Measurements from ENCODE around the gene TRAPPC6A. TPM values are rescaled to one million over a fixed set of nuclear protein-coding genes. Genes with fewer than 3 reads are reported as not detected.

Gene TRAPPC6A
- total RNA-seq, 1 experiment from 2014 or later: 59.9 TPM

GRCh38 chr19:45179072-45179891 lies 1.2 kb upstream of the TRAPPC6A start:
- no peaks in the 10 kb centered on the region for H3K27me3 ChIP-seq (ENCODE audit: insufficient read depth, low read length)
- H3T11ph ChIP-seq (ENCODE audit: low read length): no peak overlapping the region
- DNase-seq: no peak
- H3K9ac ChIP-seq (ENCODE audit: extremely low read depth, insufficient read length, low read length): peak overlapping the region; percentile 26
- no peak overlapping the region for H3K23ac ChIP-seq (ENCODE audit: insufficient read length, low read depth, low read length)
- no peak overlapping the region for H3K27ac ChIP-seq (ENCODE audit: insufficient read length, low read depth, low read length)
- Mint-ChIP-seq H3K9me3 (no peaks in the 10 kb centered on the region), H3K27ac (peak overlapping the region in 2 of 3 experiments; percentile 82 to 89; a peak in 2 of 7 replicates), H3K27me3 (ENCODE audit: low read depth) (peaks cover 3% of the 10 kb centered on the region), H3K4me3 (peak overlapping the region; percentile 91 to 93), H3K4me1 (peaks cover 0 to 10% of the 10 kb centered on the region in 2 experiments; a peak in 3 of 4 replicates), H3K36me3 (ENCODE audit: insufficient read depth in 1 of 3, low read depth in 3 of 3) (peaks cover 0 to 4% (median 2%) of the 10 kb centered on the region in 3 experiments; a peak in 2 of 7 replicates)
- H2BK5ac ChIP-seq (ENCODE audit: insufficient read length, low read length): no peak overlapping the region
- H4K5ac ChIP-seq (ENCODE audit: insufficient read length, low read depth, low read length): no peak overlapping the region
- H3K56ac ChIP-seq (ENCODE audit: insufficient read length, low read depth, low read length): no peak overlapping the region
- no peaks in the 10 kb centered on the region for H4K20me1 ChIP-seq (ENCODE audit: control insufficient read depth, insufficient read depth, insufficient read length)
- no peaks in the 10 kb centered on the region for H3K79me1 ChIP-seq (ENCODE audit: insufficient read depth, low read depth, low read length, poor library complexity, severe bottlenecking)
- H2BK15ac ChIP-seq (ENCODE audit: low read depth, low read length): no peak overlapping the region
- H4K91ac ChIP-seq (ENCODE audit: insufficient read length, low read depth, low read length): no peak overlapping the region
- H3K4me1 ChIP-seq (ENCODE audit: insufficient read depth, low read length): no peaks in the 10 kb centered on the region
- H3K4me2 ChIP-seq (ENCODE audit: insufficient read depth, insufficient read length, low read length): peak overlapping the region; percentile 79
- no peaks in the 10 kb centered on the region for H3K9me3 ChIP-seq (ENCODE audit: control insufficient read depth, low read depth, low read length)
- no peak overlapping the region for H2AK5ac ChIP-seq (ENCODE audit: insufficient read length, low read length)
- no peak overlapping the region for H2BK12ac ChIP-seq (ENCODE audit: insufficient read length, low read depth, low read length)
- H3K79me2 ChIP-seq (ENCODE audit: insufficient read depth, low read length): no peaks in the 10 kb centered on the region
- no peak overlapping the region for H4K8ac ChIP-seq (replicated peaks; ENCODE audit: insufficient read length, low read depth, low read length)
- H2BK20ac ChIP-seq (ENCODE audit: low read depth, low read length, poor library complexity, severe bottlenecking): no peak overlapping the region
- no peak overlapping the region for H3K4ac ChIP-seq (ENCODE audit: low read depth, low read length)
- no peak overlapping the region for H2BK120ac ChIP-seq (ENCODE audit: low read depth, low read length, poor library complexity, severe bottlenecking)
- no peak overlapping the region for H3K14ac ChIP-seq (ENCODE audit: insufficient read depth, low read length)
- no CpG with 5 or more reads among the region's 97 CpGs for WGBS (ENCODE audit: extremely low coverage, insufficient read length, low lambda C conversion rate)
- no peak for TF ChIP-seq CTCF (conservative IDR thresholded peaks at IDR 0.05)
- no peak overlapping the region for H3K18ac ChIP-seq (ENCODE audit: insufficient read length, low read depth, low read length)
- no peak overlapping the region for H2AFZ ChIP-seq (ENCODE audit: low read length)
- peaks cover 13% of the 10 kb centered on the region for H3K23me2 ChIP-seq (ENCODE audit: insufficient read length, low read depth, low read length, poor library complexity, severe bottlenecking)

All from H9 (cell line).